ENCODE results near the gene CHST2.

Gene CHST2

GRCh38 chr3:143088835-143089234, 30.7 kb upstream of the CHST2 start:
- Histone ChIP-seq H3K27ac (ENCODE audit: low read depth, low read length) (no peak overlapping the region), H3K4me3 (ENCODE audit: low read length) (no peak overlapping the region), H3K9me2 (replicated peaks; ENCODE audit: control insufficient read depth, low read length) (no peaks in the 10 kb centered on the region), H3K4me2 (ENCODE audit: low read length) (no peak overlapping the region), H3K36me3 (ENCODE audit: control insufficient read depth, low read length) (no peaks in the 10 kb centered on the region), H3F3A (ENCODE audit: control insufficient read depth, insufficient read depth) (no peaks in the 10 kb centered on the region), H4K20me1 (ENCODE audit: control insufficient read depth, insufficient read depth, low read depth, low read length) (no peaks in the 10 kb centered on the region), H3K9me3 (ENCODE audit: control insufficient read depth, insufficient read depth, low read length) (no peaks in the 10 kb centered on the region), H3K4me1 (ENCODE audit: control insufficient read depth, low read length) (peaks cover 13% of the 10 kb centered on the region), H3K27me3 (ENCODE audit: control insufficient read depth, low read length) (no peaks in the 10 kb centered on the region), H3K79me2 (ENCODE audit: control insufficient read depth, low read length) (no peaks in the 10 kb centered on the region)
- no peak for TF ChIP-seq CTCF (IDR thresholded peaks at IDR 0.05; ENCODE audit: low read depth, low read length, poor library complexity, severe bottlenecking)
- TF ChIP-seq EZH2phosphoT487 (IDR thresholded peaks at IDR 0.05; ENCODE audit: borderline replicate concordance, low read length), result no peak

- H3K36me3 ChIP-seq (ENCODE audit: control insufficient read depth, low read length), result no peaks in the 10 kb centered on the region
- H3K9me3 ChIP-seq (ENCODE audit: control insufficient read depth, insufficient read depth, low read length), result no peaks in the 10 kb centered on the region
- no peak overlapping the region for H3K4me3 ChIP-seq (ENCODE audit: low read length)
- no peak overlapping the region for H3K4me2 ChIP-seq (ENCODE audit: low read length)
- peaks cover 4% of the 10 kb centered on the region for H3K4me1 ChIP-seq (ENCODE audit: control insufficient read depth, low read length)
- TF ChIP-seq CTCF (IDR thresholded peaks at IDR 0.05; ENCODE audit: low read depth, low read length, poor library complexity, severe bottlenecking) (no peak), EZH2phosphoT487 (IDR thresholded peaks at IDR 0.05; ENCODE audit: borderline replicate concordance, low read length) (no peak)
- no peaks in the 10 kb centered on the region for H3K9me2 ChIP-seq (replicated peaks; ENCODE audit: control insufficient read depth, low read length)
- H3K27me3 ChIP-seq (ENCODE audit: control insufficient read depth, low read length), result no peaks in the 10 kb centered on the region
- no peaks in the 10 kb centered on the region for H4K20me1 ChIP-seq (ENCODE audit: control insufficient read depth, insufficient read depth, low read depth, low read length)
- no peaks in the 10 kb centered on the region for H3K79me2 ChIP-seq (ENCODE audit: control insufficient read depth, low read length)
- no peak overlapping the region for H3K27ac ChIP-seq (ENCODE audit: low read depth, low read length)
- no peaks in the 10 kb centered on the region for H3F3A ChIP-seq (ENCODE audit: control insufficient read depth, insufficient read depth)
Measured at GRCh38 chr3:143089965-143090364, 29.6 kb upstream of the CHST2 start.

- H3K9me2 ChIP-seq (replicated peaks; ENCODE audit: control insufficient read depth, low read length), result no peaks in the 10 kb centered on the region
- H3K36me3 ChIP-seq (ENCODE audit: control insufficient read depth, low read length), result no peaks in the 10 kb centered on the region
- TF ChIP-seq EZH2phosphoT487 (IDR thresholded peaks at IDR 0.05; ENCODE audit: borderline replicate concordance, low read length) (no peak), CTCF (IDR thresholded peaks at IDR 0.05; ENCODE audit: low read depth, low read length, poor library complexity, severe bottlenecking) (no peak)
- no peaks in the 10 kb centered on the region for H3F3A ChIP-seq (ENCODE audit: control insufficient read depth, insufficient read depth)
- H3K4me2 ChIP-seq (ENCODE audit: low read length), result no peak overlapping the region
- H3K9me3 ChIP-seq (ENCODE audit: control insufficient read depth, insufficient read depth, low read length), result peaks cover 1% of the 10 kb centered on the region; the same call in 1 of the 2 replicates
- no peaks in the 10 kb centered on the region for H4K20me1 ChIP-seq (ENCODE audit: control insufficient read depth, insufficient read depth, low read depth, low read length)
- H3K27ac ChIP-seq (ENCODE audit: low read depth, low read length), result no peak overlapping the region
- H3K4me1 ChIP-seq (ENCODE audit: control insufficient read depth, low read length), result no peaks in the 10 kb centered on the region
- H3K4me3 ChIP-seq (ENCODE audit: low read length), result no peak overlapping the region
- H3K27me3 ChIP-seq (ENCODE audit: control insufficient read depth, low read length), result no peaks in the 10 kb centered on the region
- no peaks in the 10 kb centered on the region for H3K79me2 ChIP-seq (ENCODE audit: control insufficient read depth, low read length)
Measured at GRCh38 chr3:143090486-143090885, 29.1 kb upstream of the CHST2 start.
